Measurements from ENCODE around the gene HIPK2.

DNA sequence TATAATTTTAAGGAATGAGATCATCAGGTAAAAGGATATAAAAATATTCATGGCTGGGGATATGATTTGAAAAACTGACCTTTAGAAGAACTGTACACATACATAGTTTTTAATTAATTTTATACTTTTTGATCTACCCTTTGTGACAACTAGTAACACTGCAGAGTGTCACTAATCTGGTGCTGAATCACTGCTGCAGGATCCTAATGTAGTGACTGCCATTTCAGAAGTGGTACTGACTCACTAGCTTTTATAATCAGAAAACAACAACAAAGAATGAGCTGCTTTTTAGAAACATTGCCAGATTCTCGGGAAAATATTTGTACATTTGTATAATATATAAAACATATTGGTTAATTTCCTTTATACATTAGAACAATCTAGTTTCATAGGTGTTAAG is 110.4 kb downstream of the HIPK2 start:
- TF ChIP-seq, protein P1, sequence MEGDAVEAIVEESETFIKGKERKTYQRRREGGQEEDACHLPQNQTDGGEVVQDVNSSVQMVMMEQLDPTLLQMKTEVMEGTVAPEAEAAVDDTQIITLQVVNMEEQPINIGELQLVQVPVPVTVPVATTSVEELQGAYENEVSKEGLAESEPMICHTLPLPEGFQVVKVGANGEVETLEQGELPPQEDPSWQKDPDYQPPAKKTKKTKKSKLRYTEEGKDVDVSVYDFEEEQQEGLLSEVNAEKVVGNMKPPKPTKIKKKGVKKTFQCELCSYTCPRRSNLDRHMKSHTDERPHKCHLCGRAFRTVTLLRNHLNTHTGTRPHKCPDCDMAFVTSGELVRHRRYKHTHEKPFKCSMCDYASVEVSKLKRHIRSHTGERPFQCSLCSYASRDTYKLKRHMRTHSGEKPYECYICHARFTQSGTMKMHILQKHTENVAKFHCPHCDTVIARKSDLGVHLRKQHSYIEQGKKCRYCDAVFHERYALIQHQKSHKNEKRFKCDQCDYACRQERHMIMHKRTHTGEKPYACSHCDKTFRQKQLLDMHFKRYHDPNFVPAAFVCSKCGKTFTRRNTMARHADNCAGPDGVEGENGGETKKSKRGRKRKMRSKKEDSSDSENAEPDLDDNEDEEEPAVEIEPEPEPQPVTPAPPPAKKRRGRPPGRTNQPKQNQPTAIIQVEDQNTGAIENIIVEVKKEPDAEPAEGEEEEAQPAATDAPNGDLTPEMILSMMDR (conservative IDR thresholded peaks at IDR 0.05), result no peak
- TF ChIP-seq EZH2 (IDR thresholded peaks at IDR 0.05; ENCODE audit: low read depth), result no peak
